ENCODE results near the gene SUPT5H. TPM values are rescaled to one million over a fixed set of nuclear protein-coding genes. Genes with fewer than 3 reads are reported as not detected.

SUPT5H gene
- total and polyA plus RNA-seq, 2 of the 4 experiments (the other 2 are of a cell fraction) = 75.3 to 116 TPM

GRCh38 chr19:39465956-39466747 lies 20.8 kb downstream of the SUPT5H start:
- Histone ChIP-seq H2AK9ac (replicated peaks; ENCODE audit: low read depth, low read length, poor library complexity) (no peak overlapping the region), H3K18ac (ENCODE audit: low read depth, low read length) (no peak overlapping the region), H3K27me3 (ENCODE audit: control insufficient read depth, insufficient read depth, low read length) (no peaks in the 10 kb centered on the region), H3K9ac (ENCODE audit: low read depth, low read length) (no peak overlapping the region), H4K91ac (ENCODE audit: insufficient read depth, low read depth, low read length) (no peak overlapping the region), H4K20me1 (ENCODE audit: insufficient read depth, low read length) (peaks cover 27% of the 10 kb centered on the region), H2AFZ (replicated peaks; ENCODE audit: low read length, poor library complexity) (no peak overlapping the region), H3K23ac (ENCODE audit: low read depth, low read length) (no peak overlapping the region), H3K9me1 (ENCODE audit: insufficient read depth, low read length) (peaks cover 2% of the 10 kb centered on the region; the same call in 1 of the 2 replicates), H2BK20ac (ENCODE audit: low read depth, low read length) (no peak overlapping the region), H3K4me1 (ENCODE audit: control insufficient read depth, insufficient read depth, low read length) (no peaks in the 10 kb centered on the region), H3K27ac (ENCODE audit: insufficient read depth, low read length) (no peak overlapping the region), H3K14ac (replicated peaks; ENCODE audit: low read depth, low read length) (no peak overlapping the region), H2BK15ac (ENCODE audit: low read depth, low read length) (no peak overlapping the region), H3K4me3 (ENCODE audit: insufficient read depth, low read depth, low read length) (no peak overlapping the region), H3K79me1 (ENCODE audit: low read depth in 1 of 2, low read length in 2 of 2) (peaks cover 20 to 25% of the 10 kb centered on the region in 2 experiments), H2BK120ac (ENCODE audit: low read depth, low read length) (no peak overlapping the region), H3K56ac (ENCODE audit: extremely low read depth, insufficient read depth, low read length) (no peak overlapping the region), H2BK5ac (ENCODE audit: low read depth, low read length, poor library complexity, severe bottlenecking) (no peak overlapping the region), H3K4ac (ENCODE audit: low read depth, low read length) (no peak overlapping the region), H2AK5ac (ENCODE audit: low read depth, low read length) (no peak overlapping the region), H4K5ac (ENCODE audit: low read depth, low read length) (no peak overlapping the region), H3K4me2 (ENCODE audit: low read depth, low read length) (no peak overlapping the region), H3K9me3 (ENCODE audit: control insufficient read depth, insufficient read depth, low read length) (no peaks in the 10 kb centered on the region), H3K36me3 (ENCODE audit: control insufficient read depth, insufficient read depth, low read length) (peaks cover 69% of the 10 kb centered on the region), H4K8ac (ENCODE audit: low read depth in 2 of 2, low read length in 2 of 2) (no peak overlapping the region)
- TF ChIP-seq CHD1 (IDR thresholded peaks at IDR 0.05; ENCODE audit: low read depth, low read length) (no peak), ELK1 (IDR thresholded peaks at IDR 0.05; ENCODE audit: borderline replicate concordance, low read depth, low read length) (no peak), USF2 (IDR thresholded peaks at IDR 0.05; ENCODE audit: low read depth, low read length) (no peak), NFE2L2 (IDR thresholded peaks at IDR 0.05; ENCODE audit: low read depth, low read length) (no peak), BHLHE40 (IDR thresholded peaks at IDR 0.05; ENCODE audit: low read depth, low read length) (no peak), RAD21 (IDR thresholded peaks at IDR 0.05; ENCODE audit: low read length) (no peak), FOS (IDR thresholded peaks at IDR 0.05; ENCODE audit: low read depth, low read length) (no peak), CTCF (conservative IDR thresholded peaks at IDR 0.05; ENCODE audit: low read depth, low read length) (no peak), MXI1 (IDR thresholded peaks at IDR 0.05; ENCODE audit: borderline replicate concordance, low read depth, low read length) (no peak), MAZ (IDR thresholded peaks at IDR 0.05; ENCODE audit: borderline replicate concordance, low read depth, low read length) (no peak), SMC3 (IDR thresholded peaks at IDR 0.05; ENCODE audit: low read depth, low read length) (no peak), RCOR1 (IDR thresholded peaks at IDR 0.05; ENCODE audit: insufficient replicate concordance, low read length) (no peak), POLR2A (IDR thresholded peaks at IDR 0.05; ENCODE audit: low read depth, low read length) (no peak), RFX5 (IDR thresholded peaks at IDR 0.05; ENCODE audit: low read depth, low read length) (no peak), CEBPB (IDR thresholded peaks at IDR 0.05; ENCODE audit: low read depth, low read length) (no peak), MAFK (IDR thresholded peaks at IDR 0.05; ENCODE audit: low read depth, low read length) (no peak)
- dilution Hi-C loops (cut with HindIII; ENCODE audit: low sequenced_read_pairs, unreplicated experiment) = no loop called here
- no TSS peak for BruUV-seq (replicated peaks)
- DNase-seq (no peak), ATAC-seq (ENCODE audit: low read depth) (no peak)
- WGBS, 2 experiments (ENCODE audit: extremely low coverage in 2 of 2, insufficient read length in 1 of 2) = 100% methylated on average over 1 of the region's 18 CpGs; no CpG with 5 or more reads in 1 of the 2 experiments
- ChIA-PET CTCF (no interaction called here), POLR2A (ENCODE audit: unreplicated experiment) (no interaction called here)
- in situ Hi-C loops (cut with MboI; ENCODE audit: low sequenced_read_pairs) = no loop called here
- intact Hi-C loops (cut with micrococcal nuclease) = no loop called here
